GM20431 (cell line): ENCODE results near the gene BRMS1L.
"Not testable (repeated sequence)": the region's sequence is repeated elsewhere in the genome, so short reads cannot be mapped to it uniquely, and the experiment has no call there.

Experiments
- in situ Hi-C: fragments of 300-500 bp; cut with MseI, MboI; formaldehyde crosslinking; loops from one replicate; pipeline ENCODE4 v1.15.0; 2020; ENCODE audit warnings: low sequenced_read_pairs; ENCODE audit not compliant: unreplicated experiment

The BRMS1L gene, protein sequence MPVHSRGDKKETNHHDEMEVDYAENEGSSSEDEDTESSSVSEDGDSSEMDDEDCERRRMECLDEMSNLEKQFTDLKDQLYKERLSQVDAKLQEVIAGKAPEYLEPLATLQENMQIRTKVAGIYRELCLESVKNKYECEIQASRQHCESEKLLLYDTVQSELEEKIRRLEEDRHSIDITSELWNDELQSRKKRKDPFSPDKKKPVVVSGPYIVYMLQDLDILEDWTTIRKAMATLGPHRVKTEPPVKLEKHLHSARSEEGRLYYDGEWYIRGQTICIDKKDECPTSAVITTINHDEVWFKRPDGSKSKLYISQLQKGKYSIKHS

GRCh38 chr14:35826218-35826951 is at the start of gene BRMS1L:
TSS of gene BRMS1L (plus strand) at chr14:35826338. CDS start at chr14:35826517, 179 bp downstream.
- in situ Hi-C loops = no loop called here

- in situ Hi-C loops = no loop called here
These were observed 49.3 kb upstream of the BRMS1L start for GRCh38 chr14:35776823-35777222.

GRCh38 chr14:35777550-35777949 is 48.6 kb upstream of the BRMS1L start:
- in situ Hi-C loops = not testable (repeated sequence)

- in situ Hi-C loops = no loop called here
These were observed 46.8 kb upstream of the BRMS1L start for GRCh38 chr14:35779368-35779767.

DNA sequence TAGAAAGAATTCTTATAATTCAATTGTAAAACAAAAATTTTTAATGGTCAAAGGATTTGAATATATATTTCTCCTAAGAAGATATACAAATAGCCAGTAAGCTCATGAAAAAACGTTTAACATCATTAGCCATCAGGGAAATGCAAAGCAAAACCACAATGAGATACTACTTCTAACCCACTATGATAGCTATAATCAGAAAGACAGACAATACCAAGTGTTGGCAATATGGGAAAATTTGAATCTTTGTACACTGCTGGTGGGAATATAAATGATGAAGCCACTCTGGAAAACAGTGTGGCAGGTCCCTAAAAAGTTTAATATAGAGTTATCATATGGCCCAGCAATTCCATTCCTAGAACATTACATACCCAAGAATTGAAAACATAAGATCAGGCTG is 42.4 kb upstream of the BRMS1L start:
- in situ Hi-C loops = no loop called here

DNA sequence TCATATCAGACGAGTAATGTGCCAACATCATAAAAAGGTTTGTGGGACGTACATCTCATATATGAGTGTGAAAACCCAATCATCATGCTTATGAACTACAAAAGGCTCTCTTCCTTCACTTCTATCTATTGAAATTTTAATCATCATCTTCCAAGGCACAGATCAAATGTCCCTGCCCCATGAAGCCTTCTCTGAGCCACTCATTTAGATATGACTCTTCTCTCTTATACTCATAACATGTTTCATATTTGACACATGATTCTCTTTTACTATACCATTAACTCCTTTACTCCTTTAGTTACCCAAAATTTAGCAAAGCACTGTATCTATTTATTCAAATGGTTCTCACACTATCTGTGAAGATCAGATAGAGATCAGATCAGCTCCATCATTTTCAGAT is 39.3 kb upstream of the BRMS1L start:
- in situ Hi-C loops = no loop called here

DNA sequence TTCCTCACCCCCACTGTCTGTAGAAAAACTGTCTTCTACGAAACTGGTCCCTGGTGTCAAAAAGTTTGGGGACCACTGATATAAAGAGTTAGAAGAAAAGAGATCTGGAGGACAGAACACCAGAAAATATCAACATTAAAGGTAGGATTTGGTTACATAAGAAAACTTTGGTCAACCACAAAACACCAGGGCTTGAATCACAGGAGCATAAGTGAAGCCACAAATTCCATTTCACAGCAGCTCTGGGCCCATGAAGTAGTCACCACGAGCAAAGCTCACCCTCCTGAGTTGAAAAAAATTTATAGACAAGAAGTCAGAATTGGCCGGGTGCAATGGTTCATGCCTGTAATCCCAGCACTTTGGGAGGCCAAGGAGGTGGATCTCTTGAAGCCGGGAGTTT is 36.5 kb upstream of the BRMS1L start:
- in situ Hi-C loops = no loop called here

- in situ Hi-C loops = no loop called here
These were observed 28.3 kb upstream of the BRMS1L start for GRCh38 chr14:35797796-35798195.

- in situ Hi-C loops = no loop called here
These were observed 19.9 kb upstream of the BRMS1L start for GRCh38 chr14:35806006-35806907.

DNA sequence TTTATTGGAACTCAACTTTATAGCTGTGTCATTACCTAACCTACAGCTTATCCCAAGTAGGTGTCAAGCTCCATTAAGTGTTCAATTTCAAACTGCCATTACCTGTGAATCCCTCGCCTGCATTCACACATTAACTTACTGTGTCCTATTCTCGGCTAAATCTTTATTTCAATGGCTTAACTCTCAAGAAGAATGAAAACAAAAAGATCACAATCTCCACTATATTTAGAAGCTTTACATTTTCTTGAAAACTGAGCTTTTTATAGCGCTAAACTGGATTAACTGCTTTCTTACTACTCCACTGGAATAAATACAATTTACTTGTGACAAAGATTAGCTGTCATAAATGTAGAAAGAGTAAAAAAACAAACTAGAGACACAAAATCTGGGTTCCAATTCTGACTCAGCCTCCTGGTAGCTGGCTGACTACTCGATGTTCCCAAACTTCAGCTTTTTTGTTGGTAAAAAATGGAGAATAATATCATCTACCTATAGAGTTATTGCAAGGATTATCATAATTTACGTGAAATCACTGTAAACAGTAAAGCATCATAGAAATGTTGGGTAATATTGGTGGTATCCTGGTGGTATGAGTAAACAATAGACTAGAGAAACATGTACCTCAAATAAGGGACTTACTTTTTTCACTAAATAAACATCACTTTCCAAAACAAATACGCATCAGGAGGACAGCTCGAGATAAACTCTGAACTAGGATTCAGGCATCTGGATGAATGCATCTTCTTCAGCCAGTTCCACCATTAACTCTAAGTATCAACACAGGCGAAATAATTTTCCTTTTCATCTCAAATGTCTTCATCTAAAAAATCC is 18.8 kb upstream of the BRMS1L start:
- in situ Hi-C loops = no loop called here

DNA sequence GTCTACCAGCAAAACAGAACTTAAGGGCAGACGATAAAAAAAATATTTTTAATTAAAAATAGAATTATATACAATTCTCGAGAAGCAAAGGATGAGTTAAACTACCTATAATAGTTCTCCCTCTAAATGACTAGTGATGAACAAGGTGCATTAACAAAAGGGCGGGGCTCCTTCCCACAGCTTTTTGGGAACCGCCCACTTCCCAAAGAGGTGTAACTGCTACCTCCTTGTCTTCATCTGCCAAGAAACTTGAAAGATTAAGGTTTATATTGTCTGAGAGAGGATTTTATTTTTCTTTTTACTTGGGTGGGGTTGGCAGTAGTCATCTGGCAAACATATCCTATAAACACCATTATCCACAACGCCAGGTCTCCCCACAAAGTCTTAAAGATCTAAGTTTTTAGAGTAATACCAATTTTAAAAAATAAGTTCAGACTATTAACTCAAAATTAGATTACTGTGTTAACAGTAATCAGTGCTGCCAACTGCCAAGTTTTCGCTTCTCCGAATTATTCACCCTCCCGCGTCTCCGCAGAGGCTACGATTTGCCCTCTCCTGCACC is 18.0 kb upstream of the BRMS1L start:
- in situ Hi-C loops = no loop called here

GRCh38 chr14:35808638-35809563 is 17.2 kb upstream of the BRMS1L start, which contains the start of gene RALGAPA1:
TSS of gene RALGAPA1 (minus strand) at chr14:35809295. CDS start at chr14:35808835, 460 bp downstream.
- in situ Hi-C loops = not testable (repeated sequence)

- in situ Hi-C loops = no loop called here
These were observed 16.5 kb upstream of the BRMS1L start for GRCh38 chr14:35809597-35809996.

DNA sequence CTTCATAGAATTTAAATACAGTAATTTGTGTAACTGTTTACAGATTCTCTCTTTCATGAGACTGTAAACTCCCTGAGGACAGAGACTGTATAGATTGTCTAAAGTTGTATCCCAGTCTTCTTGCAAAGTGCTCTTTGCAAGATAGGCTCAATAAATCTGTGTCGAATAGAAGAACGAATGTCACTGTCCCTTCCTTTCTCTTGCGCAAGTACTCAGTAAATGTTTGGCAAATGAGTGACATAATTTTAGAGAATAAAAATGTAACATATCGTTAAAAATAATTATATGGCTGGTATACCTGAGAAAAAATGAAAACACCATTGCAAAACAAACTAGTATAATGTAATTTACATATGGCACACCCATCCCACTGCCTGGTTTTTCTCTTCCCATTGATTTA is 15.2 kb upstream of the BRMS1L start:
- in situ Hi-C loops = no loop called here

- in situ Hi-C loops = no loop called here
These were observed 11.7 kb upstream of the BRMS1L start for GRCh38 chr14:35814371-35815005.

DNA sequence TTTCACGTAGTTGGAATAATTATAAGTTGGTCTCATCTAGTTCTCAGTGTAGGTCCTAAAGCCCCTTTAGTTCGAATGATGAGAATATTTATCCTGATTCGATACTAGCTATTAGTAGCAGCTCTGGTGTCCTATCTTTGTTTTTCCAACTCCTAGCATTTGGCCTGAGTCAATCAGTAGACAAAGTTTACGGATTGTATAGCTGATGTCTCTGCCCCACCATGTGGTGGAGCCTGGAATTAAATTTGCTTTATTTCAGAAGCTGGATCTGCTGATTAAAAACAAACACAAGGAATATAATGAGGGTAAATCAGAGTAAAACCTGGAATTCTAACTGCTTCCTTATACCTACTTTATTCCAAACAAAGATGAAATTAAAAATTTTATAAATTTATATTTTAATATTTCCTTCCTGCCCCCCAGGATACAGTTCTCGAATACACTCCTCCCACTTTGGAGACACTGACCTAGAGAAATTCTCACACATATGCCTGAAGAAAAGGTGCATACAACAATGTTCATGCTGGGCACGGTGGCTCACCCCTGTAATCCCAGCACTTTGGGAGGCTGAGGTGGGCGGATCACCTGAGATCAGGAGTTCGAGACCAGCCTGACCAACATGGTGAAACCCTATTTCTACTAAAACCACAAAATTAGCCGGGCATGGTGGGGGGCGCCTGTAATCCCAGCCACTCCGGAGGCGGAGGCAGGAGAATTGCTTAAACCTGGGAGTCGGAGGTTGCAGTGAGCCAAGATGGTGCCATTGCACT is 7.6 kb upstream of the BRMS1L start:
- in situ Hi-C loops = no loop called here
